Measurements from ENCODE around the gene SUMO4.

GRCh38 chr6:149429427-149430360 is 29.6 kb downstream of the SUMO4 start:
- no peak for TF ChIP-seq CTCF (IDR thresholded peaks at IDR 0.05)
- no peak for TF ChIP-seq POLR2A (IDR thresholded peaks at IDR 0.05)
